HepG2 (cell line): ENCODE measurements around the gene TTC1. TPM values are rescaled to one million over a fixed set of nuclear protein-coding genes. Genes with fewer than 3 reads are reported as not detected.

Experiments used
- ATAC-seq: fragments of 200-7000 bp; cut with Tn5 transposase; 3 replicates; pipeline ENCODE4 v1.9.1; 2020; ENCODE audit warnings: mild to moderate bottlenecking, moderate library complexity
- BruUV-seq: library from RNA; stranded (reverse); fragments of 400-500 nt; replicated peaks from 2 replicates; lab custom pipeline; 2021; lab: Mats Ljungman, UMichigan
- CTCF ChIA-PET: fragments of 300-600 bp; formaldehyde crosslinking; extraction: SDS; loops from one replicate; lab custom pipeline; 2021; ENCODE audit warnings: low total read pairs, inconsistent platforms, low intra/inter-chr PET ratio; lab: Yijun Ruan, JAX
- POLR2A ChIA-PET: fragments of 350-600 bp; sonication (Branson Sonifier 250); formaldehyde crosslinking; loops from one replicate; lab custom pipeline; 2020; ENCODE audit warnings: antibody characterized with exemption, inconsistent platforms; lab: Yijun Ruan, JAX
- DNase-seq: peaks from one replicate; pipeline ENCODE4 v3.0.0-alpha.2; 2015; ENCODE audit warnings: low spot score
- FAIRE-seq: peaks from 3 replicates; lab custom pipeline; 2011; peaks lifted over from hg19 to GRCh38; lab: Jason Lieb, UNC
- H2AFZ ChIP-seq: one replicate; pipeline ENCODE4 v1.6.1; 2011; ENCODE audit warnings: low read length, inconsistent platforms
- H3K27ac ChIP-seq: fragments of 300-600 bp; 3 replicates; pipeline ENCODE4 v1.8.0; 2011; ENCODE audit warnings: mixed run types, mild to moderate bottlenecking, mixed read lengths, low read length, inconsistent platforms; ENCODE audit not compliant: insufficient read depth; ENCODE audit errors: extremely low read length
- H3K27me3 ChIP-seq, 2 experiments: fragments of 200-600 bp in 1 of 2; 2 replicates in 1 of 2; 3 replicates in 1 of 2; pipeline versions ENCODE4 v1.6.0 to v1.8.0; 2011; ENCODE audit warnings: low read length in 2 of 2, mild to moderate bottlenecking in 2 of 2, moderate library complexity in 2 of 2, inconsistent platforms in 1 of 2; ENCODE audit not compliant: insufficient read depth in 2 of 2, control insufficient read depth in 1 of 2
- H3K36me3 ChIP-seq, 2 experiments: fragments of 200-600 bp in 1 of 2; replicated peaks in 1 of 2; 2 replicates in 1 of 2; 3 replicates in 1 of 2; pipeline versions ENCODE4 v1.5.1 to v1.8.0; 2011; ENCODE audit warnings: low read length in 2 of 2, inconsistent platforms in 1 of 2; ENCODE audit not compliant: insufficient read depth in 2 of 2, control insufficient read depth in 1 of 2
- H3K4me1 ChIP-seq: 2 replicates; pipeline ENCODE4 v1.5.1; 2012; ENCODE audit warnings: low read length, inconsistent platforms; ENCODE audit not compliant: insufficient read depth
- H3K4me2 ChIP-seq: 2 replicates; pipeline ENCODE4 v1.6.0; 2011; ENCODE audit warnings: low read depth, low read length, inconsistent platforms
- H3K4me3 ChIP-seq, 3 experiments: fragments of 200-600 bp in 1 of 3; sonication (generic), shearing (Covaris generic) in 1 of 3; replicated peaks in 1 of 3; 2 replicates each; pipeline ENCODE4 v1.5.1; 2011 to 2016; ENCODE audit warnings: low read length in 3 of 3, inconsistent platforms in 2 of 3, low read depth in 2 of 3, mild to moderate bottlenecking in 2 of 3, control low read depth in 1 of 3, mixed read lengths in 1 of 3; ENCODE audit not compliant: insufficient read depth in 1 of 3
- H3K79me2 ChIP-seq: one replicate; pipeline ENCODE4 v1.6.1; 2011; ENCODE audit warnings: low read length, inconsistent platforms; ENCODE audit not compliant: insufficient read depth
- H3K9ac ChIP-seq: 2 replicates; pipeline ENCODE4 v1.6.0; 2011; ENCODE audit warnings: mild to moderate bottlenecking, low read depth, low read length, inconsistent platforms; ENCODE audit not compliant: insufficient read depth
- H3K9me3 ChIP-seq: 2 replicates; pipeline ENCODE4 v1.5.1; 2012; ENCODE audit warnings: mild to moderate bottlenecking, low read length
- H4K20me1 ChIP-seq: 2 replicates; pipeline ENCODE4 v1.6.0; 2011; ENCODE audit warnings: inconsistent platforms, mild to moderate bottlenecking, low read length, moderate library complexity; ENCODE audit not compliant: insufficient read depth
- BRF2 ChIP-seq: sonication (generic); formaldehyde crosslinking; IDR thresholded peaks from 2 replicates; pipeline ENCODE4 v1.8.1; 2022; ENCODE audit warnings: mild to moderate bottlenecking, missing genetic modification reagents
- EZH2 ChIP-seq: conservative IDR thresholded peaks from 2 replicates; pipeline ENCODE4 v1.6.1; 2012; ENCODE audit warnings: mild to moderate bottlenecking, low read depth, low read length, moderate library complexity
- KDM1A ChIP-seq: IDR thresholded peaks from 2 replicates; pipeline ENCODE4 v1.6.1; 2016; ENCODE audit warnings: missing compliant biosample characterization
- ZNF230 ChIP-seq: sonication (generic); formaldehyde crosslinking; IDR thresholded peaks from 2 replicates; pipeline ENCODE4 v1.4.0; 2020; ENCODE audit warnings: mild to moderate bottlenecking, missing genetic modification reagents
- ZNF326 ChIP-seq: sonication (generic); formaldehyde crosslinking; IDR thresholded peaks from 2 replicates; pipeline ENCODE4 v1.4.0; 2020; ENCODE audit warnings: missing genetic modification reagents, borderline replicate concordance
- ZNF552 ChIP-seq: sonication (generic); formaldehyde crosslinking; IDR thresholded peaks from 2 replicates; pipeline ENCODE4 v1.9.0; 2022; ENCODE audit warnings: missing genetic modification reagents, mild to moderate bottlenecking, borderline replicate concordance
- ZNF614 ChIP-seq: IDR thresholded peaks from 2 replicates; pipeline ENCODE4 v1.6.1; 2018; ENCODE audit warnings: missing biosample characterization, missing genetic modification reagents, inconsistent platforms, borderline replicate concordance
- ZNF879 ChIP-seq: sonication (generic); formaldehyde crosslinking; IDR thresholded peaks from 2 replicates; pipeline ENCODE4 v1.8.1; 2023; ENCODE audit warnings: missing genetic modification reagents
- WGBS: methylation state at CpG from one replicate; pipeline ENCODE4 v1.1.6; 2017; ENCODE audit warnings: low lambda C conversion rate; 5-methylcytosine and 5-hydroxymethylcytosine counted together
- in situ Hi-C: cut with HindIII; loops from 2 replicates; pipeline ENCODE4 v1.10.0; 2017; ENCODE audit warnings: low pct_unique_long_range_greater_than_20kb; ENCODE audit not compliant: extremely low pct_ligation_motif_present
- intact Hi-C: fragments of 100-400 bp; cut with micrococcal nuclease; formaldehyde crosslinking; loops from one replicate; pipeline ENCODE4 v1.10.0; 2022; ENCODE audit not compliant: unreplicated experiment
- polyA plus RNA-seq, 8 experiments: library from polyadenylated mRNA; depleted of rRNA in 3 of 8; stranded (reverse) in 7 of 8; unstranded in 1 of 8; fragments of >200 nt; fragmentation: Illumina TruSeq in 4 of 8; extraction: Trizol in 4 of 8; gene quantifications; 2 replicates each; pipeline versions ENCODE4 v1.2.1 to v1.2.3, GENCODE V29; 2011 to 2016; ENCODE audit warnings: low read depth in 4 of 8, missing spikeins in 1 of 8, mixed read lengths in 1 of 8; ENCODE audit not compliant: insufficient read depth in 1 of 8
- total RNA-seq, 5 experiments: library from RNA; depleted of rRNA; stranded (reverse); fragments of >200 nt; fragmentation: Illumina TruSeq; extraction: Trizol; gene quantifications; 2 replicates each; pipeline ENCODE4 v1.2.3, GENCODE V29; 2016; ENCODE audit warnings: low read depth in 1 of 5
- TF ChIP-seq, protein P1 (sequence below): sonication (generic); formaldehyde crosslinking; IDR thresholded peaks from 2 replicates; pipeline ENCODE4 v1.4.0; 2020; ENCODE audit warnings: missing genetic modification reagents

Gene TTC1
- total and polyA plus RNA-seq, 2 of the 13 experiments (the other 11 are each of a cell fraction or from before 2014, with no cell fraction given) = 16.1 to 72.1 TPM

DNA sequence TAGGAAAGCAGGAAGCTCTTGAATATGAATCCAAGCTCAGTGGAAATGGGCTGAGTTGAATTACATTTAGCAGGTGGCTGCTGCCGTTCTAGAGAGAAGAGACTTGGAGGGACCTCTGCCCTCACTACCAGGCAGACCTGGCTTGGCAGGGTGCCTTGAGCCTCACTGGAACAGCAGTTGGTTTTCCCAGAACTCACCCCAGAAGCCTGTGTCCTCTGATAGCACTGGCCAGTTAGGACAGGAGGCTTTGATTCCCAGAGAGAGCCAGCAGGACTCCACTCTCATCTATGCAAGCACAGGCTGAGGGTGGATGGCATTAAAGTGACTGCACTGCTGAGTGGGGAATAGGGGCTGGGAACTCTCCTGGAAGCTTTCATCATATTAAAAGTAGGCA, 55.5 kb downstream of the TTC1 start:
- 100% methylated on average over 1 of the region's 1 CpG for WGBS
- Histone ChIP-seq H3K36me3 (peaks cover 14 to 44% of the 10 kb centered on the region in 2 experiments; a peak in 4 of 5 replicates), H3K4me2 (no peak overlapping the region), H4K20me1 (no peaks in the 10 kb centered on the region), H3K4me1 (no peaks in the 10 kb centered on the region), H3K9ac (no peak overlapping the region), H2AFZ (no peak overlapping the region), H3K79me2 (no peaks in the 10 kb centered on the region), H3K27me3 (no peaks in the 10 kb centered on the region), H3K9me3 (no peaks in the 10 kb centered on the region), H3K4me3 (no peak overlapping the region), H3K27ac (no peak overlapping the region)
- ChIA-PET CTCF (no interaction called here), POLR2A (no interaction called here)
- ATAC-seq (no peak), DNase-seq (no peak), FAIRE-seq (no peak)
- no TSS peak for BruUV-seq
- intact Hi-C loops (no loop called here), in situ Hi-C loops (no loop called here)
- TF ChIP-seq ZNF552 = no peak
- TF ChIP-seq BRF2 (CRISPR knock-in tag) = no peak
- TF ChIP-seq ZNF230 (CRISPR knock-in tag) = no peak
- TF ChIP-seq, protein P1, sequence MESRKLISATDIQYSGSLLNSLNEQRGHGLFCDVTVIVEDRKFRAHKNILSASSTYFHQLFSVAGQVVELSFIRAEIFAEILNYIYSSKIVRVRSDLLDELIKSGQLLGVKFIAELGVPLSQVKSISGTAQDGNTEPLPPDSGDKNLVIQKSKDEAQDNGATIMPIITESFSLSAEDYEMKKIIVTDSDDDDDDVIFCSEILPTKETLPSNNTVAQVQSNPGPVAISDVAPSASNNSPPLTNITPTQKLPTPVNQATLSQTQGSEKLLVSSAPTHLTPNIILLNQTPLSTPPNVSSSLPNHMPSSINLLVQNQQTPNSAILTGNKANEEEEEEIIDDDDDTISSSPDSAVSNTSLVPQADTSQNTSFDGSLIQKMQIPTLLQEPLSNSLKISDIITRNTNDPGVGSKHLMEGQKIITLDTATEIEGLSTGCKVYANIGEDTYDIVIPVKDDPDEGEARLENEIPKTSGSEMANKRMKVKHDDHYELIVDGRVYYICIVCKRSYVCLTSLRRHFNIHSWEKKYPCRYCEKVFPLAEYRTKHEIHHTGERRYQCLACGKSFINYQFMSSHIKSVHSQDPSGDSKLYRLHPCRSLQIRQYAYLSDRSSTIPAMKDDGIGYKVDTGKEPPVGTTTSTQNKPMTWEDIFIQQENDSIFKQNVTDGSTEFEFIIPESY (CRISPR knock-in tag) = no peak
- no peak for TF ChIP-seq KDM1A (CRISPR knock-in tag)
- no peak for TF ChIP-seq ZNF879
- no peak for TF ChIP-seq EZH2
- no peak for TF ChIP-seq ZNF614 (CRISPR knock-in tag)
- no peak for TF ChIP-seq ZNF326
